Measurements from ENCODE around the gene FOXO3. TPM values are rescaled to one million over a fixed set of nuclear protein-coding genes. Genes with fewer than 3 reads are reported as not detected.

The FOXO3 gene
- total RNA-seq, result 21.8 TPM
- 10 to 100 TPM; 22.0 to 37.1 (median 29.1) TPM for polyA plus RNA-seq (ENCODE audit: insufficient read depth in 1 of 8, insufficient read length in 8 of 8, low replicate concordance in 1 of 8)
- long read RNA-seq, donor 1, full-length matches to known transcripts, result 1 of 1 reads
- long read RNA-seq, donor 1, partial matches to known transcripts, result 0 of 1 reads
- long read RNA-seq, donor 1, other reads (novel, unspliced or antisense), result 0 of 1 reads
- long read RNA-seq, donor 2, result 0 reads
- long read RNA-seq, donor 3, full-length matches to known transcripts, result 8 of 21 reads
- long read RNA-seq, donor 3, partial matches to known transcripts, result 13 of 21 reads
- long read RNA-seq, donor 3, other reads (novel, unspliced or antisense), result 0 of 21 reads
- long read RNA-seq, donor 4, full-length matches to known transcripts, result 2 of 12 reads
- long read RNA-seq, donor 4, partial matches to known transcripts, result 10 of 12 reads
- long read RNA-seq, donor 4, other reads (novel, unspliced or antisense), result 0 of 12 reads
- long read RNA-seq, donor 5, full-length matches to known transcripts, result 9 of 24 reads
- long read RNA-seq, donor 5, partial matches to known transcripts, result 15 of 24 reads
- long read RNA-seq, donor 5, other reads (novel, unspliced or antisense), result 0 of 24 reads
- long read RNA-seq, donor 6, full-length matches to known transcripts, result 8 of 13 reads
- long read RNA-seq, donor 6, partial matches to known transcripts, result 5 of 13 reads
- long read RNA-seq, donor 6, other reads (novel, unspliced or antisense), result 0 of 13 reads
- long read RNA-seq, donor 7, full-length matches to known transcripts, result 4 of 15 reads
- long read RNA-seq, donor 7, partial matches to known transcripts, result 11 of 15 reads
- long read RNA-seq, donor 7, other reads (novel, unspliced or antisense), result 0 of 15 reads
- long read RNA-seq, donor 8, partial matches to known transcripts, result 14 of 14 reads
- long read RNA-seq, donor 8, other reads (novel, unspliced or antisense), result 0 of 14 reads
- long read RNA-seq, donor 9, full-length matches to known transcripts, result 2 of 13 reads
- long read RNA-seq, donor 9, partial matches to known transcripts, result 11 of 13 reads
- long read RNA-seq, donor 9, other reads (novel, unspliced or antisense), result 0 of 13 reads
- long read RNA-seq, donor 10, full-length matches to known transcripts, result 2 of 16 reads
- long read RNA-seq, donor 10, partial matches to known transcripts, result 14 of 16 reads
- long read RNA-seq, donor 10, other reads (novel, unspliced or antisense), result 0 of 16 reads
- long read RNA-seq, donor 11, full-length matches to known transcripts, result 5 of 36 reads
- long read RNA-seq, donor 11, partial matches to known transcripts, result 31 of 36 reads
- long read RNA-seq, donor 11, other reads (novel, unspliced or antisense), result 0 of 36 reads

- H3K9me3 ChIP-seq (replicated peaks; ENCODE audit: control insufficient read depth, low read depth, low read length), result no peaks in the 10 kb centered on the region
- H3K4me1 ChIP-seq (ENCODE audit: control insufficient read depth, insufficient read depth, low read length), result peaks cover 30% of the 10 kb centered on the region
- under 1% methylated on average over 65 of the region's 110 CpGs for WGBS (ENCODE audit: insufficient coverage)
- no peaks in the 10 kb centered on the region for H3K27me3 ChIP-seq (ENCODE audit: control insufficient read depth, insufficient read depth, low read length)
- H3K36me3 ChIP-seq (ENCODE audit: control insufficient read depth, insufficient read depth, low read length), result peaks cover 2% of the 10 kb centered on the region
- peak; percentile 95 for DNase-seq
- peak within 1 kb of the TSS; percentile 99 for H3K27ac ChIP-seq (ENCODE audit: low read length)
- peak within 1 kb of the TSS; percentile 100 for H3K4me3 ChIP-seq (ENCODE audit: low read length)
Observed at GRCh38 chr6:108560463-108561308, at the start of gene FOXO3. TSS of gene FOXO3 (plus strand) at chr6:108560917. CDS start at chr6:108561209, 292 bp downstream.

- WGBS (ENCODE audit: insufficient coverage), result no CpG with 5 or more reads among the region's 5 CpGs
- no peak overlapping the region for H3K27ac ChIP-seq (ENCODE audit: low read length)
- DNase-seq, result no peak
- no peak overlapping the region for H3K4me3 ChIP-seq (ENCODE audit: low read length)
- H3K9me3 ChIP-seq (replicated peaks; ENCODE audit: control insufficient read depth, low read depth, low read length), result no peaks in the 10 kb centered on the region
- H3K4me1 ChIP-seq (ENCODE audit: control insufficient read depth, insufficient read depth, low read length), result no peaks in the 10 kb centered on the region
- no peaks in the 10 kb centered on the region for H3K27me3 ChIP-seq (ENCODE audit: control insufficient read depth, insufficient read depth, low read length)
- H3K36me3 ChIP-seq (ENCODE audit: control insufficient read depth, insufficient read depth, low read length), result no peaks in the 10 kb centered on the region
Observed at GRCh38 chr6:108518714-108519576, 41.8 kb upstream of the FOXO3 start.

GRCh38 chr6:108521616-108522107 lies 39.1 kb upstream of the FOXO3 start:
- Histone ChIP-seq H3K36me3 (ENCODE audit: control insufficient read depth, insufficient read depth, low read length) (no peaks in the 10 kb centered on the region), H3K27ac (ENCODE audit: low read length) (no peak overlapping the region), H3K4me3 (ENCODE audit: low read length) (no peak overlapping the region), H3K9me3 (replicated peaks; ENCODE audit: control insufficient read depth, low read depth, low read length) (no peaks in the 10 kb centered on the region), H3K4me1 (ENCODE audit: control insufficient read depth, insufficient read depth, low read length) (no peaks in the 10 kb centered on the region), H3K27me3 (ENCODE audit: control insufficient read depth, insufficient read depth, low read length) (no peaks in the 10 kb centered on the region)
- DNase-seq, result no peak
- WGBS (ENCODE audit: insufficient coverage), result 100% methylated on average over 1 of the region's 1 CpG

- no CpG with 5 or more reads among the region's 2 CpGs for WGBS (ENCODE audit: insufficient coverage)
- no peaks in the 10 kb centered on the region for H3K4me1 ChIP-seq (ENCODE audit: control insufficient read depth, insufficient read depth, low read length)
- no peak overlapping the region for H3K27ac ChIP-seq (ENCODE audit: low read length)
- H3K36me3 ChIP-seq (ENCODE audit: control insufficient read depth, insufficient read depth, low read length), result no peaks in the 10 kb centered on the region
- H3K9me3 ChIP-seq (replicated peaks; ENCODE audit: control insufficient read depth, low read depth, low read length), result no peaks in the 10 kb centered on the region
- H3K4me3 ChIP-seq (ENCODE audit: low read length), result no peak overlapping the region
- H3K27me3 ChIP-seq (ENCODE audit: control insufficient read depth, insufficient read depth, low read length), result no peaks in the 10 kb centered on the region
- no peak for DNase-seq
Observed at GRCh38 chr6:108523697-108524096, 37.0 kb upstream of the FOXO3 start.

GRCh38 chr6:108524528-108525248 lies 36.0 kb upstream of the FOXO3 start:
- Histone ChIP-seq H3K9me3 (replicated peaks; ENCODE audit: control insufficient read depth, low read depth, low read length) (no peaks in the 10 kb centered on the region), H3K27ac (ENCODE audit: low read length) (no peak overlapping the region), H3K27me3 (ENCODE audit: control insufficient read depth, insufficient read depth, low read length) (no peaks in the 10 kb centered on the region), H3K36me3 (ENCODE audit: control insufficient read depth, insufficient read depth, low read length) (no peaks in the 10 kb centered on the region), H3K4me3 (ENCODE audit: low read length) (no peak overlapping the region), H3K4me1 (ENCODE audit: control insufficient read depth, insufficient read depth, low read length) (no peaks in the 10 kb centered on the region)
- 100% methylated on average over 1 of the region's 5 CpGs for WGBS (ENCODE audit: insufficient coverage)
- DNase-seq, result peak; percentile 40

- Histone ChIP-seq H3K4me3 (ENCODE audit: low read length) (no peak overlapping the region), H3K27ac (ENCODE audit: low read length) (no peak overlapping the region), H3K9me3 (replicated peaks; ENCODE audit: control insufficient read depth, low read depth, low read length) (no peaks in the 10 kb centered on the region), H3K4me1 (ENCODE audit: control insufficient read depth, insufficient read depth, low read length) (no peaks in the 10 kb centered on the region), H3K36me3 (ENCODE audit: control insufficient read depth, insufficient read depth, low read length) (no peaks in the 10 kb centered on the region), H3K27me3 (ENCODE audit: control insufficient read depth, insufficient read depth, low read length) (no peaks in the 10 kb centered on the region)
- WGBS (ENCODE audit: insufficient coverage), result 68% methylated on average over 7 of the region's 7 CpGs
- peak; percentile 59 for DNase-seq
Observed at GRCh38 chr6:108526739-108527174, 34.0 kb upstream of the FOXO3 start.

GRCh38 chr6:108528878-108529277 lies 31.8 kb upstream of the FOXO3 start:
- H3K9me3 ChIP-seq (replicated peaks; ENCODE audit: control insufficient read depth, low read depth, low read length), result no peaks in the 10 kb centered on the region
- no peaks in the 10 kb centered on the region for H3K27me3 ChIP-seq (ENCODE audit: control insufficient read depth, insufficient read depth, low read length)
- no peak overlapping the region for H3K27ac ChIP-seq (ENCODE audit: low read length)
- H3K36me3 ChIP-seq (ENCODE audit: control insufficient read depth, insufficient read depth, low read length), result no peaks in the 10 kb centered on the region
- H3K4me1 ChIP-seq (ENCODE audit: control insufficient read depth, insufficient read depth, low read length), result no peaks in the 10 kb centered on the region
- no peak for DNase-seq
- 65% methylated on average over 3 of the region's 3 CpGs for WGBS (ENCODE audit: insufficient coverage)
- no peak overlapping the region for H3K4me3 ChIP-seq (ENCODE audit: low read length)

GRCh38 chr6:108531332-108531731 lies 29.4 kb upstream of the FOXO3 start:
- H3K27ac ChIP-seq (ENCODE audit: low read length), result no peak overlapping the region
- no peaks in the 10 kb centered on the region for H3K36me3 ChIP-seq (ENCODE audit: control insufficient read depth, insufficient read depth, low read length)
- H3K4me1 ChIP-seq (ENCODE audit: control insufficient read depth, insufficient read depth, low read length), result no peaks in the 10 kb centered on the region
- H3K9me3 ChIP-seq (replicated peaks; ENCODE audit: control insufficient read depth, low read depth, low read length), result no peaks in the 10 kb centered on the region
- H3K27me3 ChIP-seq (ENCODE audit: control insufficient read depth, insufficient read depth, low read length), result no peaks in the 10 kb centered on the region
- no peak overlapping the region for H3K4me3 ChIP-seq (ENCODE audit: low read length)
- DNase-seq, result no peak
- 63% methylated on average over 1 of the region's 1 CpG for WGBS (ENCODE audit: insufficient coverage)
